Endothelial cell of umbilical vein (primary cell): ENCODE measurements around the gene HMG20B. TPM values are rescaled to one million over a fixed set of nuclear protein-coding genes. Genes with fewer than 3 reads are reported as not detected.

Source experiments
- BruUV-seq: library from RNA; stranded (reverse); fragments of 400-500 nt; replicated peaks from 2 replicates; lab custom pipeline; 2021; lab: Mats Ljungman, UMichigan
- CTCF ChIA-PET: fragments of 300-600, 350-600 bp; sonication (Branson Sonifier 250); formaldehyde crosslinking; loops from one replicate; lab custom pipeline; 2021; ENCODE audit warnings: antibody characterized with exemption, inconsistent platforms; lab: Charles Lee
- POLR2A ChIA-PET: fragments of 300-600, 350-600 bp; sonication (Branson Sonifier 250); formaldehyde crosslinking; loops from one replicate; lab custom pipeline; 2021; ENCODE audit warnings: antibody characterized with exemption, inconsistent platforms; lab: Charles Lee
- DNase-seq: peaks from one replicate; pipeline ENCODE4 v3.0.0-alpha.2; 2011; ENCODE audit warnings: low read depth, low spot score
- FAIRE-seq: peaks from 2 replicates; lab custom pipeline; 2011; peaks lifted over from hg19 to GRCh38; lab: Jason Lieb, UNC
- H2AFZ ChIP-seq: 2 replicates; pipeline ENCODE4 v1.6.0; 2012; ENCODE audit warnings: low read depth, low read length, control low read depth, inconsistent platforms
- H3K27ac ChIP-seq: 2 replicates; pipeline ENCODE4 v1.5.1; 2011; ENCODE audit warnings: low read depth, mild to moderate bottlenecking, control low read depth, low read length, moderate library complexity; ENCODE audit not compliant: insufficient read depth
- H3K27me3 ChIP-seq, 2 experiments: 2 replicates each; pipeline versions ENCODE4 v1.6.0 to v1.6.1; 2011; ENCODE audit warnings: low read length in 2 of 2, mixed read lengths in 1 of 2; ENCODE audit not compliant: control insufficient read depth in 2 of 2, insufficient read depth in 2 of 2
- H3K36me3 ChIP-seq, 2 experiments: 2 replicates in 1 of 2; 3 replicates in 1 of 2; pipeline ENCODE4 v1.5.1; 2011; ENCODE audit warnings: low read length in 2 of 2, mild to moderate bottlenecking in 1 of 2, moderate library complexity in 1 of 2; ENCODE audit not compliant: control insufficient read depth in 2 of 2, insufficient read depth in 2 of 2; ENCODE audit errors: extremely low read depth in 1 of 2
- H3K4me1 ChIP-seq: 3 replicates; pipeline ENCODE4 v1.5.1; 2011; ENCODE audit warnings: mild to moderate bottlenecking, low read length; ENCODE audit not compliant: control insufficient read depth, insufficient read depth; ENCODE audit errors: extremely low read depth
- H3K4me2 ChIP-seq: 2 replicates; pipeline ENCODE4 v1.6.1; 2011; ENCODE audit warnings: low read length, control low read depth, mixed read lengths; ENCODE audit not compliant: insufficient read depth
- H3K4me3 ChIP-seq, 3 experiments: fragments of 200-600 bp in 1 of 3; sonication (generic), shearing (Covaris generic) in 1 of 3; replicated peaks in 1 of 3; 2 replicates each; pipeline ENCODE4 v1.5.1; 2011 to 2016; ENCODE audit warnings: control low read depth in 3 of 3, low read length in 3 of 3, mild to moderate bottlenecking in 2 of 3, inconsistent platforms in 1 of 3, low read depth in 1 of 3, moderate library complexity in 1 of 3; ENCODE audit not compliant: insufficient read depth in 1 of 3
- H3K79me2 ChIP-seq: 2 replicates; pipeline ENCODE4 v1.6.0; 2012; ENCODE audit warnings: low read length, inconsistent platforms; ENCODE audit not compliant: control insufficient read depth, insufficient read depth
- H3K9ac ChIP-seq: replicated peaks from 2 replicates; pipeline ENCODE3; 2011; ENCODE audit warnings: low read length, control low read depth; ENCODE audit not compliant: insufficient read depth; ENCODE audit errors: extremely low read depth
- H3K9me1 ChIP-seq: replicated peaks from 3 replicates; pipeline ENCODE4 v1.6.0; 2011; ENCODE audit warnings: mild to moderate bottlenecking, low read length; ENCODE audit not compliant: control insufficient read depth, insufficient read depth; ENCODE audit errors: extremely low read depth
- H3K9me3 ChIP-seq: replicated peaks from 2 replicates; pipeline ENCODE4 v1.5.1; 2012; ENCODE audit warnings: low read length, inconsistent platforms; ENCODE audit not compliant: control insufficient read depth, insufficient read depth
- H4K20me1 ChIP-seq: replicated peaks from 2 replicates; pipeline ENCODE3; 2011; ENCODE audit warnings: mild to moderate bottlenecking, low read length; ENCODE audit not compliant: control insufficient read depth, insufficient read depth; ENCODE audit errors: extremely low read depth
- CTCF ChIP-seq, 2 donors: IDR thresholded peaks; 1 replicate in 1 of 2; 2 replicates in 1 of 2; pipeline ENCODE4 v1.5.1; 2011; ENCODE audit warnings: low read length in 2 of 2, mild to moderate bottlenecking in 2 of 2, moderate library complexity in 2 of 2, control low read depth in 1 of 2, inconsistent platforms in 1 of 2, low read depth in 1 of 2; ENCODE audit not compliant: insufficient read depth in 1 of 2; ENCODE audit errors: extremely low read depth in 1 of 2
- EZH2 ChIP-seq: IDR thresholded peaks from 2 replicates; pipeline ENCODE4 v1.6.1; 2012; ENCODE audit warnings: borderline replicate concordance, low read depth, mild to moderate bottlenecking, moderate library complexity, low read length, inconsistent platforms; ENCODE audit not compliant: severe bottlenecking
- GATA2 ChIP-seq: IDR thresholded peaks from 2 replicates; pipeline ENCODE4 v1.7.0; 2011; ENCODE audit warnings: low read depth, mild to moderate bottlenecking, moderate library complexity, mixed read lengths, low read length; ENCODE audit not compliant: insufficient read length, insufficient read depth
- JUN ChIP-seq: IDR thresholded peaks from 2 replicates; pipeline ENCODE4 v1.6.1; 2011; ENCODE audit warnings: borderline replicate concordance, low read depth; ENCODE audit not compliant: insufficient read length, insufficient read depth
- MAX ChIP-seq: IDR thresholded peaks from 2 replicates; pipeline ENCODE4 v1.6.1; 2011; ENCODE audit not compliant: insufficient read depth, insufficient read length
- MYC ChIP-seq: IDR thresholded peaks from one replicate; pipeline ENCODE4 v1.6.1; 2011; ENCODE audit warnings: mild to moderate bottlenecking, low read depth, low read length
- POLR2A ChIP-seq: IDR thresholded peaks from 2 replicates; pipeline ENCODE4 v1.6.1; 2012; ENCODE audit warnings: low read depth, mild to moderate bottlenecking, control low read depth, low read length
- POLR2AphosphoS5 ChIP-seq: IDR thresholded peaks from 2 replicates; pipeline ENCODE4 v1.6.1; 2012; ENCODE audit warnings: low read depth, mild to moderate bottlenecking, control low read depth, low read length, moderate library complexity; ENCODE audit not compliant: insufficient read depth
- dilution Hi-C: fragments of 300-500 bp; cut with MboI; formaldehyde crosslinking; loops from one replicate; pipeline ENCODE4 v1.15.0; 2019; ENCODE audit warnings: low sequenced_read_pairs; ENCODE audit not compliant: extremely low pct_ligation_motif_present
- intact Hi-C: fragments of 100-400 bp; cut with micrococcal nuclease; formaldehyde crosslinking; loops from one replicate; pipeline ENCODE4 v1.10.0; 2022
- polyA plus RNA-seq, 4 experiments: library from polyadenylated mRNA; depleted of rRNA in 3 of 4; stranded (reverse) in 3 of 4; unstranded in 1 of 4; fragments of >200 nt; gene quantifications; 2 replicates each; pipeline versions ENCODE4 v1.2.1 to v1.2.3, GENCODE V29; 2011 to 2012; ENCODE audit warnings: missing spikeins in 1 of 4
- total RNA-seq: library from RNA; stranded (reverse); gene quantifications from 2 replicates; pipeline ENCODE4 v1.2.3, GENCODE V29; 2021

The HMG20B gene
- total and polyA plus RNA-seq, 2 donors (not counting 3 experiments of a cell fraction or from before 2014, with no cell fraction given) = 53.2 to 98.2 TPM

- Histone ChIP-seq H2AFZ (no peak overlapping the region), H3K9ac (no peak overlapping the region), H4K20me1 (no peaks in the 10 kb centered on the region), H3K27me3 (no peaks in the 10 kb centered on the region), H3K36me3 (peaks cover 2 to 10% of the 10 kb centered on the region in 2 experiments), H3K79me2 (no peaks in the 10 kb centered on the region), H3K9me1 (no peaks in the 10 kb centered on the region), H3K4me3 (no peak overlapping the region), H3K27ac (no peak overlapping the region), H3K4me1 (no peaks in the 10 kb centered on the region), H3K4me2 (no peak overlapping the region), H3K9me3 (no peaks in the 10 kb centered on the region)
- POLR2A ChIA-PET = interaction anchor here (1.4 kb wide), 1 partner anchor 9 kb away, joined by 5 read pairs; no protein-coding TSS in a partner anchor
- FAIRE-seq (no peak), DNase-seq (no peak)
- dilution Hi-C loops = no loop called here
- intact Hi-C loops = loop anchor here (1.0 kb wide), 3 partner anchors 73 to 161 kb away; partner anchors contain the start of gene PIP5K1C
- CTCF ChIA-PET = interaction anchor here (0.9 to 2.8 kb wide), 25 partner anchors 9 to 240 kb away, joined by 3 to 34 read pairs (median 4); partner anchors contain the start of genes GIPC3, MFSD12 and TJP3
- no TSS peak for BruUV-seq
- TF ChIP-seq MYC (no peak), CTCF (IDR thresholded peaks at IDR 0.05; ENCODE audit: extremely low read depth in 1 of 2, insufficient read depth in 1 of 2, low read depth in 1 of 2, low read length in 2 of 2) (no peak), EZH2 (no peak)
Observed at GRCh38 chr19:3545669-3546034, 27.1 kb upstream of the HMG20B start.

- no peak overlapping the region for H2AFZ ChIP-seq
- no peak for DNase-seq
- dilution Hi-C loops (no loop called here), intact Hi-C loops (no loop called here)
- no peak overlapping the region for H3K4me3 ChIP-seq
- BruUV-seq = no TSS peak
- no peaks in the 10 kb centered on the region for H3K27me3 ChIP-seq
- H3K27ac ChIP-seq = no peak overlapping the region
- TF ChIP-seq CTCF (IDR thresholded peaks at IDR 0.05; ENCODE audit: extremely low read depth in 1 of 2, insufficient read depth in 1 of 2, low read depth in 1 of 2, low read length in 2 of 2) (no peak), EZH2 (no peak), MAX (no peak), MYC (no peak), JUN (no peak), GATA2 (no peak), POLR2AphosphoS5 (no peak), POLR2A (no peak)
- no peaks in the 10 kb centered on the region for H3K4me1 ChIP-seq
- no peak overlapping the region for H3K4me2 ChIP-seq
- POLR2A ChIA-PET = interaction anchor here (1.4 kb wide), 1 partner anchor 9 kb away, joined by 5 read pairs; no protein-coding TSS in a partner anchor
- no peaks in the 10 kb centered on the region for H3K9me3 ChIP-seq
- FAIRE-seq = no peak
- CTCF ChIA-PET = interaction anchor here (0.7 to 2.8 kb wide), 9 partner anchors 9 to 161 kb away, joined by 3 to 23 read pairs (median 4); partner anchors contain the start of genes GIPC3 and TJP3
- H4K20me1 ChIP-seq = no peaks in the 10 kb centered on the region
- peaks cover 2 to 10% of the 10 kb centered on the region in 2 experiments for H3K36me3 ChIP-seq
- H3K79me2 ChIP-seq = no peaks in the 10 kb centered on the region
- H3K9me1 ChIP-seq = no peaks in the 10 kb centered on the region
- no peak overlapping the region for H3K9ac ChIP-seq
Observed at GRCh38 chr19:3546119-3546518, 26.6 kb upstream of the HMG20B start.
